ENCODE data around the gene MOCS1. TPM values are rescaled to one million over a fixed set of nuclear protein-coding genes. Genes with fewer than 3 reads are reported as not detected.

The MOCS1 gene
- total RNA-seq, 2 donors from 2014 or later, result 26.2 to 29.4 TPM

DNA sequence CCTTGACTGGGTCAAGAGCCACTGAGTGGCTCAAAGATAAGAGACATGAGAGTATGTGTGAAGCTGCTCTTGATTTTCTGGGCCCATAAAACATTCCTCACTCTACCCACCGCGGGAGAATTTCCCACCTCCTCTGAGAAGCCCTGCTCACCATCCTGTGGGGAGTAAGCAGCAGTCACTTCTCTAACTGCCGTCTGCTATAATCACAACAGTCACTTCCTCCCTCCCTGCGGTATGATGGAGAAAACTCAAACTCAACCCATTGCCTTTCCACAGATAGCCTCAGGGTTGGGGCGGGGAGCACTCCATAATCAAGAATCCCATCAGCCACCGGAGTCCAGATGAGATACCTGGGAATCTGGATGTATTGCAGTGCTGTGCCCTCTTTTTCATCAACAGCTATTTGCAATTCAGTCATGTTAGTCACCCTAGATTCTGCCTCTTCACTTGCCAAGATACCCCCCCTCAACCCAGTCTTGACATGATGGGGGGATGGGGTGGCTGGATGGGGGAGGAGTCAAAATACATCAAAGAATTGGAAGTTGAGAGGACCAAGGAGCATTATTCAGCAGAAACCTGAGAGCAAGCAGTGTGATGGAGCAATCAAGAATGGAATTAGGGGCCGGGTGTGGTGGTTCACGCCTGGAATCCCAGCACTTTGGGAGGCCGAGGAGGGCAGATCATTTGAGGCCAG is 5.1 kb downstream of the MOCS1 start:
- DNase-seq (no peak), ATAC-seq (no peak)
- intact Hi-C loops (cut with DNase I), result no loop called here

DNA sequence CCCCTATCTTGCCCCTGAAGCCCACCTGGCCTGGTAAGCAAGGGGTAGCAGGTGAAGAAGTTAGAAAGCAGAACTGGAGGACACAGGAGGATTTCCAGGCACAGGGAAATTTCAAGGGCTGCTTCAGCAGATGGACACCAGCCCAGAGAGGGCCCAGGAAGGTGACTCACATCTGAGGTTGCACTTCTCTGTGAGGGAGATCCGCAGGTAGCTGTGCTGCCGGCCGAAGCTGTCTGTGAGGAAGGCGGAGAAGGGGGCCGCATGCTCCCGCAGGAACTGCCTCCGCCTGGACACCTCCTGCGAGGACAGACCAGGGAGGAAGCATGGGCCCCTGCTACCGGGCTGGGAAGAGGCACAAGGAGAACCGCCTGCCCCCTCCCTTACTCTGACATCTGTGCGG is 7.1 kb downstream of the MOCS1 start:
- ATAC-seq (no peak), DNase-seq (no peak)
- intact Hi-C loops (cut with DNase I), result no loop called here

DNA sequence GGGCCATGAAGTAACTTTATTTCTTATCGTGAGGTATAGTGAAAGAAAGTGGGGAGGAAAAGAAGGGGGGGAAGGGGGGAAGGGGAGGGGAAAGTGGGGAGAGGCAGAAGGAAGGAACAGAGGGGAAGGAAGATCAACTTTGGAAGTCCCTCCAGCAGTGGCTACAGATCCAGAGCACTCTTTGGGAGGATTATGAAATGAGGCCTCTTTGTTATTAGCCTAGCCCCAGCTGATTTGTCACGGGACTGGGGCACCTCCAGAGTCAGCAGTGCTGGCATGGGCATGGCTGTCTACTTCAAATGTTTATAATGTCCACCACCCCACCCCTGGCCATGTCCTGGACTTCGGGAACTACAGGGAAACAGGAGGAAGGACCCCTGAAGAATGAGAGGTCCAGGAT is 7.6 kb downstream of the MOCS1 start:
- ATAC-seq, result no peak
- intact Hi-C loops (cut with DNase I), result no loop called here

DNA sequence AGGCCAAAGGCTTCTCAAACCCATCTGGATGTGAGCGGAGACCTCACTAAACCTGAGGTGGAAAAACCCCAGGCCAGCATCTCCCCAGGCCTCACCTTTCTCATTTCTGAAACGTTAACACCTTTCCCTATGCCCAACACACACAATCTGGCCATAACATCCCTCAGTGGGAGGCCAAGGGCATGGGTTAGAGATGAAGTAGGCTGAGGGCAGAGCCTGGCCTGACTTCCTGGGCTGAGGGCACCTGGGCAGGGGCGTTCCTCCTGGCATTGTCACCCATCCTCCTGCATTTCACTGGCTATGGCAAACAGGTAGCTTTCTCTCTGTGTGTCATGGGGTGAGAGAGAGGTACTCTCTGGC is 8.4 kb downstream of the MOCS1 start:
- intact Hi-C loops (cut with DNase I), result no loop called here
- ATAC-seq (no peak), DNase-seq (no peak)

More for the DNA sequence above, 7.6 kb downstream of the MOCS1 start:
- DNase-seq, result no peak

DNA sequence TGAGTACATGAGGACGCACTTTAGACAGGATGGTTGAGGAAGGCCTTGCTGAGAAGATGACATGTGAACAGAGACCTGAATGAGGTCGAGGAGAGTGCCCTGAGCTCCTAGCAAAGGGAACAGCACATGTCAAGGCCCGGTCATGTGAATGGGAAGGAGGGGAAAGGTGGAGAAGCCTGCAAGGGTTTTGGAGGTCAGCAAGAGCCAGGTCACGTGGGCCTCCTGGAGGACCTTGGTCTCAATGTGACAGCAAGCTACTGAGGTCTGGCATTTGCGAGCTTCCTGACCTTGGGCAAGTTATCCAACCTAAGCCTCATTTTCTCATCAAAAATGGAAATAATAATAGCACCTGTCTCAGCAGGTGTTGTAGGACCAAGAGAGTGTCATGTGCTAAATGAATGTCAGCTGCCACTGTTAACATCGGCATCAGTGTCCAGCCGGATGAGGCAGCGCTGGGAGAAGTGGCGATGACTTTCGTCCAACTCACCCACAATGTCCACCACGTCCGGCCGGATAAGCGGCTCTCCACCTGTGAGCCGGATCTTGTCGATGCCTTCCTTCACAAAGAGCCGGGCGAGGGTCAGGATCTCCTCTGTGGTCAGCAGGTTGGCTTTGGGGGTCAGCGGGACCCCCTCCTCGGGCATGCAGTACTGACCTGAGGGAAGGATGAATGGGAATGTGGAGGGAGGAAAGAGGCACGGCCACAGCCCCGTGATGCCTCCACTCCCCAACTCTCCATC is 8.9 kb downstream of the MOCS1 start:
- intact Hi-C loops (cut with DNase I), result no loop called here
- no peak for ATAC-seq

DNA sequence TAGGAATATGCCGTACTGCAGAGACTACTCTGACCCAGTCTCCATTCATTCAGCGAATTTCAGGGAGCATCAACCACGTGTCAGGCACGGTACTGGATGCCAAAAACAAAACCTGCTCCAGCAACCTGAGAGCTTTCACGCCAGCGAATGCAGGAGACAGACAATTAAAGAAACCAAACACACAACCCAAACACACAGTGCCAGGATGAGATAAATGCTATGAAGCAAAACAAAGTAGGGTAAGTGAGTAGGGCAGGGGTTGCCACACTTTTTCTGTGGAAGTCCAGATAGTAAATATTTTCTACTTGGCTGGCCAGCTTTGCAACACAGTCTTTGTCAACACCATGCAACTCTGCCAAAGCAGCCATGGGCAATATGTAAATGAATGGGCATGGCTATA is 10.0 kb downstream of the MOCS1 start:
- DNase-seq (no peak), ATAC-seq (peak in 1 of 2 donors; percentile 66)
- intact Hi-C loops (cut with DNase I), result no loop called here

More for the DNA sequence above, 8.9 kb downstream of the MOCS1 start:
- no peak for DNase-seq

DNA sequence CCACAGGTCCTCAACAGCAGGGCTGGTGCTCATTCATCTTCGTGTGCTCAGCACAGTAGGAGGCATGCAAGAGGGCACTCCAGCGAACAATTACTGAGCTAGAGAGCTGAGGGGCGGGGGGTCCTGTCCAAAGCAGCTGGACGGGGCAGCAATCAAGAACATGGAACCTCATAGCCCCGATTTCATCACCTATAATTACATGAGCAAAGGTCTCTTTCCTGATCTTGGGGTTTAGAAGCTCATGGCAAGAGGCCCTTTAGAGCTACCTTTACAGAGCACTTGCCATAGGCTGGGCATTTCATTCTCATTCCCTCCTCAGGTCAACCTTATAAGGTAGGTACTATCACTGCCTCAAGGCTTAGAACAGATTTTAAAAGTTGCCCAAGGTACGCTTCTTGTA is 10.4 kb downstream of the MOCS1 start:
- no peak for ATAC-seq
- no peak for DNase-seq
- intact Hi-C loops (cut with DNase I), result no loop called here

DNA sequence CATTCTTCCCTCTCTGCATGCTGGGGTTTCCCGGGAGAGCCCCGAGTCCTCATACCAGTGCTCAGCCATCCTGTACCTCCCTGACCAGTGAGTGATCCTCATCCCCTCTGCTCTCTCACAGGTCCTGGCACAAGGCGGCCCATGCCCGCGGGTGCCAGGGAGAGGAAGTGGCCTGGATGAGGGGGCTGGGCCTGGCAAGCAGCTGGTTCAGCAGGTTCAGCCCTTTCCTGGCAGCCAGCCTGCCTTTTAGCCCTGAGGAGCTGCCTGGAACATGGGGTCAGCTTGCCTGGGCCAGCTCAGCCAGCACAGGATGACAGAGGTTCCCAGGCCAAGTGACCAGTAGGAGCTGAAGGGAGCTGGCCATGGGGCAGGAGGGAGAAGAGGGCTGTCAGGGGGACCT is 10.9 kb downstream of the MOCS1 start:
- intact Hi-C loops (cut with DNase I), result no loop called here
- DNase-seq (no peak), ATAC-seq (peak; percentile 78 to 79)

DNA sequence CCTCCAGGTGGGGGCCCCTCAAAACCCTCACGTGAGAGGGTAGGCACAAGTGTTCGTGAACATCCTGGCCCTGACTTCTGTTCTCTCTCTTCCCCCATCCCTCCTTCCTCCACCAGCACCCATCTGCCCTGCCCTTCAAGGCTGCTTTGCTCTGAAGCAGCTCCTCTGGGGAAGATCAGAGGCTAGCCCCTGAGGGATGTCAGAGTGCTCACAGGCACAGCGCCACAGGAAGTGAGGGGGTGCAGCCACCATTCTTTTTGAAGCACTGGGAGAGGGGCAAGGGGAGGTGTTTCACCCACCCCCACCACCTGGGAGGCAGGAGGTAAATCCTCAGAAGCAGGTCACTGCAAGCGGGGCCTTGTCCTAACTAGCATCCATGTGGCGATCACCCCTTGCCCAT is 11.4 kb downstream of the MOCS1 start:
- DNase-seq, result no peak
- intact Hi-C loops (cut with DNase I), result no loop called here
- no peak for ATAC-seq

DNA sequence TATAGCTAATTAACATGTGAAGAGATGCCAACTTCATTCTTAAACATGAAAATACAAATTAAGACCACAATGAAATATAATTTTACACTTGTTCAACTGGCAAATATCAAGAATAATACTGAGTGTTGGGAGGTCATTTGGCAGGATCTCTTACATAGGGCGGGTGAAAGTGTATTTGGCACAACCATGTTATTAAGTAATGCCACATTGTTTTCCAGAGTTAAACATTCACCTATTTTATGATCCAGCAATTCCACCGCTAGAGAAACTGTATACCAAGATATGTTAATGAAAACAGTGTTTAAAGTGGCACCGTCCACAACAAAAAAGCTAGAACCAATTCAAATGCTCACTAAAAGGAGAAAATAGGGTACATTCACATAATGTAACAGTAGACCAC is 14.1 kb downstream of the MOCS1 start:
- ATAC-seq, result no peak
- intact Hi-C loops (cut with DNase I), result no loop called here
- DNase-seq, result no peak

DNA sequence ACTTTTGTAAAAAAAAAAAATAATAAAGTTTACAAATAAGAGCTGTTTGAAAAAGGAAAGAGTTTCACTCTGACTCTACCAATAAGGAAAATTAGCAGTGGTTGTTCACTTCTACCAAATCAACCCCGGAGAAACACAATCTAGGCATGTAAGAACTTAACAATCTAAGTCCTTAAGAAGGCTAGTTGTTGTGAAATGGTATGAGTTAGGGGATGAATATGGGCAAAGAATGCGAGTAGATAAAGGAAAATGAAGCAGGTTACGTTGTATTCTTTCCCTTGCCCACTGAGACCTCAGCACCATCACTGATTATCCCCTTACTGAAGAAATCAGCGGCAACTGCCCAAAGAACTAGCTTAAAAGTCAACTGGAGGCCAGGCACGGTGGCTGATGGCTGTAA is 15.4 kb downstream of the MOCS1 start:
- DNase-seq (no peak), ATAC-seq (no peak)
- intact Hi-C loops (cut with DNase I), result no loop called here

DNA sequence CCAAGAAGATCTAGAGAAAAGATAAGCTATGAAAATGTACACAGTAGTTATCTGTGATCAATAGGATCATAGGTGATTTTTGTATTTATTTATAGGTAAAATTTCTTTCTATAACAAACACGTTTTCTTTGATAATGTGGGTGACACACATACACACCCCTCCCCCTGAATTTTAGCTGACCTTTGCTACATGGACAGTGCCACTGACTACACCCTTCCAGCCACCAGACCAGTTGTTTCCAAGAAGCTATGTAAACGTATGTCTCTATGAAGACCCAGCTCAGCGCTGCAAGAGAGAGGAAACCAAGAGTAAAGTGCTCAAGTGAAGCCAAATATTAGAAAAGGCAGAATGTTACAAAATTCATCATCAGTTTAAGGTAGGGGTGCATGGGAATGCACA is 16.3 kb downstream of the MOCS1 start:
- intact Hi-C loops (cut with DNase I), result no loop called here
- DNase-seq (no peak), ATAC-seq (no peak)

DNA sequence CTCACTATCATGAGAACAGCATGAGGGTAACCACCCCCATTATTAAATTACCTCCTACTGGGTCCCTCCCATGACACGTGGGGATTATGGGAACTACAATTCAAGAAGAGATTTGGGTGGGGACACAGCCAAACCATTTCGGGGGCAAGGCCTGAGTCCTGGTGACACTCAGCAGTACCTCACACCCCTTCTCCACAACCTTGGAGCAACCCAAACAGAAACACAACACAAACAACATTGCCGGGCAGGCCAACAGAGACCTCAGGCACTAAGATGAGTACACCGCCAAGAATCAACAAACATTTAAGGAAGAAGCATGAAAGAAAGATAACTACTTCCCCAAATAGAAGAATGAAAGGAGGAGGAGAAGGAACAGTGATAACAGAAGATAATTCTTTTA is 16.9 kb downstream of the MOCS1 start:
- ATAC-seq, result no peak
- DNase-seq, result no peak
- intact Hi-C loops (cut with DNase I), result no loop called here

DNA sequence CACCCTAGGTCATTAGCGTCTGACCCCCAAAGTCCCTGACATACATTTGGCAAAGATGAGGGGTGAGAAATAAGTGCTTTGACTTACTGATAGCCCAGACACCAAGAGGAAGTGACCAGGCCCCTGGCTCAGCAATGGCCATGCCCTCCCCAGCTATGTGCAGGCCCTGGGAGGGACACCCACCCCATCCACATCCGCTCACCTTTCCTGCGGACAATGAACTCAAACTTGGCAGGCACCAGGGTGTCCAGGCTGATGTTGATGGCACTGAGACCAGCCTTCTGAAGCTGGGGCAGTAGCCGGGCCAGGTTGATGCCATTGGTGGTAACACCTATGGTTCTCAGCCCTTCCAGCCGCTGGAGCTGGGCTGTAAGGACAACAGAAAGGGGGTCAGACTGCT is 18.4 kb downstream of the MOCS1 start:
- intact Hi-C loops (cut with DNase I), result no loop called here
- no peak for DNase-seq
- no peak for ATAC-seq

DNA sequence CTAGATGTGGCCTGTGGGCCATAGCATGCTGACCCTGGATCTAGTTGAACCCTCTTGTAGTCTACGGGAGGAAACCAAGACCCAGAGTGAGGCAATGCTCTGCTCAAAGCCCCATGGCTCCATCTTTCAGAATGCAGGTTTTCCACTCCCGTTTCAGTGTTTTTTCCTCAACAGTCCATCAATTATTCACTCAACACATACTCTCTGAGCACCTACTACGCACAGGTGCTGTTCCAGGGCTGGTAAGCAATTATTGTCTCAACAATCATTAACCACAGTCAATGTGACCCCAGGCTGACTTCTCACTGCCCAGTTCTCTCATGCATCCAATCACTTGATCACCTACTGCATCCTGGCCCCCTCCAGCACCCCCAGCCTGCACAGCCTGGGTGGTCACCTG is 20.0 kb downstream of the MOCS1 start:
- intact Hi-C loops (cut with DNase I), result no loop called here
- no peak for ATAC-seq
- DNase-seq, result no peak

DNA sequence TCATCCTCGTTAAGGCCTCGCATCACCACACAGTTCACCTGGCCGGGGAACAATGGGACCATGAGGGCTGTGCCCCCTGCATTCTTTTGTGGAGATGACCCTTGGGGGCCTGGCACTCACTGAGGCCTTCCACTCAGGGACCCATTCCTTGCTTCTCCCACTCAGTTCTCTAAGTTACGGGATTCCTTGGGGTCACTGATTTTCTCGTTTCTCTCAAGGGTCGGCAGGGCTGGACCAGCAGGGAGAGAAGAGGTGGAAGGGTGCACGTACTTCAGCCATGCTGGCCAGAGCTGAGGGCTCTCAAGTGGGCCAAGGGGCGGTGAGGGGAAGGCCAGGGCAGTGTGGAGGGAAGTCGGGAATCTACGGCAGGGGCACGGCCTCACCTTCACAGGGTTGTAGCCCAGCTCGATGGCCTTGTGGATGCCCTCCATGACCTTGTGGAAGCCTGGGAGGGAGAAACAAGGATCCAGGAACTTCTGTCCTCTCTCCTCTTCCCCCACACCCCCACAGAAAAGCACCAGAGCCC is 20.8 kb downstream of the MOCS1 start:
- intact Hi-C loops (cut with DNase I), result no loop called here
- no peak for ATAC-seq
- DNase-seq, result no peak

DNA sequence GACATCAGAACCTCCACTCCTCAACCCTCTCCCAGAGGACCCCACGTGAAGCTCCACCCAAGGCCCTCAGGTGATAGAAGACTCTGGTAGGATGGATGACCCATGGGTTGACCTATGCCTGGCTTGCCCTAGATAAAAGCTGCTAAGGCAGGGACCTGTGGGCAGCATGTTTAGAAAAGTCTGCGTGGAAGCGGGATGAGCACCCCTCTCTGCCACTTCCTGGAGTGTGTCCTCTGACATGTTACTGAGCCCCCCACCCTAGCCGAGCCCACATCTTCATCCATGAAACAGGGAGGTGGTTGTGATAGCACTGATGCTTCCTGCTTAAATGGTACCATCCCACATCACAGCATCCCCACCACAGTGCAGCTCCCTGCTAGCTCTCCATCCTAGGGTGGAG is 21.8 kb downstream of the MOCS1 start:
- DNase-seq (no peak), ATAC-seq (no peak)
- intact Hi-C loops (cut with DNase I), result no loop called here

DNA sequence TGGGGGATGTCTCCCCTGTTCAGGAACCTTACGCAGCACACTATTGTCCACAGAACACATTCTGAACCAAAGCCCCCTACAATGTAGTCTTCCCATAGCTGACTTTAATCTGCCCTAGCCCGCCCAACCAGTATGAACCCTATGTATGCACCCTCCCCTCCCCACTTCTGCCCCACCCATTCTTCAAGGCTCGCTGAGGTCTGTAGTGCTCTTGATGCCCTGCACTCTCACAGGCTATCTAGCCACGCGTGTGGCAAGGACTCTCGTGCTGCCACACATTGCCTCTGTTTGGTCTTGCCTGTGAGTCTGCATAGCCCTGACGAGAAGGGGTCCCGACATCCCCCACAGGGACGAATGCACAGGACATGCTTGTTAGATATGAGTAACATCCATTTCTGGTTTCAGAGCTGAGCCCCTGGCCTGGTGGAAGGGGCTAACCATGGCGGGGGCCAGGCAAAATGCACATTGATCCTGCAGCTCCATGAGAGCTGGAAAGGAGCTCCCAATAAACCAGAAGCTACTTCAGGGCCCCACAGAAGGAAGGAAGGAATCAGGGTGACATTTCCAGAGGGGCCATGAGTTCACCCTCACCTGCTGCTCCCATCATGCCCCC is 22.6 kb downstream of the MOCS1 start:
- DNase-seq, result no peak
- intact Hi-C loops (cut with DNase I), result no loop called here
- no peak for ATAC-seq

DNA sequence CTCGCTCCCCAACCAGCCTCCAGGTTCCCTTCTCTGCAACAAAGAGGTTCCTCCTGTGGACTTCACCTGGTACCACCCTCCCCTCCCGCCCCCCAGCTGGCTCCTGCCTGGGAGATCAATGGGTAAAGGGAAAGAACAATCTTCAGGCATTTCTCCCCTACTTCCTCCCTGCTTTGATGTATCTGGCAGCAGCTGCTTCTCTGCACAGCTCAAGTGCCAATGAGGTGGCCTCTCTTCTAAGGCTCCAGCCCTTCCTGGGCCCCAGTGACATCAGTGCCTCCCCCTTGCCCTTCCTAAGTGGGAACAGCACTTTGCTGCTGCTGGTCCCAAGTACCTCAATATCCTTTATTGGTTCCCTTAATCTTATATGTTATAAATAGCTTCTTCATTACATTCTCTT is 23.5 kb downstream of the MOCS1 start:
- ATAC-seq (no peak), DNase-seq (no peak)
- intact Hi-C loops (cut with DNase I), result no loop called here

DNA sequence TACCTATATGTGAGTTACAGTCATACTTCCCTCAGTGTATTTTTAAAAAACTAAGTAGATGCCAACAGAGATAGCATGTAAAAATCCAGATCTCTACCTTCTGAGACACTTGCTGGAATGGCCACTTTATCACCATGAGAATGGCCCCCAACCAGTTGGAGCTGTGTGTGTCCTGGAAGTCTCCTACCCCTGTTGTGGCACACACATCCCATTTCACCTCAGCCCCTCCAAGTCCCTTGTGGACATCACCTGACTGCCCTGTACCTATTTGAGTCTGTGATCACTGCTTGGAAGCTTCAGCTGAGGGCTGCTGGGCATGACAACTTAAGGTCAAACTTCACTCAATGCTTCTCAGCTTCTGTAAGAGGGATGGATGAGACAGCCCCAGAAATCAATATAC is 24.1 kb downstream of the MOCS1 start:
- intact Hi-C loops (cut with DNase I), result no loop called here
- DNase-seq (no peak), ATAC-seq (no peak)

DNA sequence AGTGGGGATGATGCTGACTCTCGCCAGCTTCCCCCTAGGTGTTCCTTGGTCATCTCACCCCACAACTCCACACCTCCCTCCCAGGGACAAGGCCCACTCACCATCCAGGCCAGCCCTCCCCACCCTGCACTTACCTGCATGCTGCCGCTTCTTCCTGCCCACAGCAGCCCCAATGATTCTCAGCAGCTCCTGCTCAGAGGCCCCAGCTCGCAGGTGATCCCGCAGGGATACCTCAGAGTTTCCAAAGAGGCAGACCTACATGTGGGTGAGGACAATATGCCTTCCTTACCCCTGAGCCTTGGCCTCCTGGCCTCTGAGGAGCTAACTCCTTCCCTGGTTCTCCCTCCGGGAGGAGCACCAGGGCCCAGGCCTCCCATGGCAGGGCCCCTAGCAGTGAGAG is 24.6 kb downstream of the MOCS1 start:
- ATAC-seq (no peak), DNase-seq (no peak)
- intact Hi-C loops (cut with DNase I), result no loop called here
